ENCODE results near the gene PEAK1. TPM values are rescaled to one million over a fixed set of nuclear protein-coding genes. Genes with fewer than 3 reads are reported as not detected.

The PEAK1 gene
- polyA plus RNA-seq, 2 of the 4 experiments (the other 2 are of a cell fraction): 7.5 to 13.7 TPM

DNA sequence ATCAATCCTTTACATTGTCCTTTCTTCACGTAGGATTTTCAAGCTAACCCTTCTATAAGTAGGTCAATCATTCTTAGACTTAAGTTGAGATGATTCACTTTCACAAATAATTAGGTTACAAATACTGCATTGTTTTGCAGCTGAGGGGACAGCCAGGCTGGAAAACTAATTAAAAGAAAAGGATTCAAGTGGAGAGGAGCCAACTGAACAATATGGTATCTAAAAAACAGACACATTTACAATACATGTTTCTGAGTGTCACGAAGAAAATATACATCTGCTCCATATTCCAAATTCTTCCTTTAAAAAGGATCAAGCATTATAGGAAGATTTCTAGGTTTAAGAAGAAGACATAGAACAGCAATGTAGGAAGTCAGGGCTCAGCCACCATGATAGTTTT, 70.2 kb downstream of the PEAK1 start (continued):
- TF ChIP-seq NR3C1 (IDR thresholded peaks at IDR 0.05) (no peak), SMC3 (IDR thresholded peaks at IDR 0.05) (no peak)
- TF ChIP-seq, protein P1, sequence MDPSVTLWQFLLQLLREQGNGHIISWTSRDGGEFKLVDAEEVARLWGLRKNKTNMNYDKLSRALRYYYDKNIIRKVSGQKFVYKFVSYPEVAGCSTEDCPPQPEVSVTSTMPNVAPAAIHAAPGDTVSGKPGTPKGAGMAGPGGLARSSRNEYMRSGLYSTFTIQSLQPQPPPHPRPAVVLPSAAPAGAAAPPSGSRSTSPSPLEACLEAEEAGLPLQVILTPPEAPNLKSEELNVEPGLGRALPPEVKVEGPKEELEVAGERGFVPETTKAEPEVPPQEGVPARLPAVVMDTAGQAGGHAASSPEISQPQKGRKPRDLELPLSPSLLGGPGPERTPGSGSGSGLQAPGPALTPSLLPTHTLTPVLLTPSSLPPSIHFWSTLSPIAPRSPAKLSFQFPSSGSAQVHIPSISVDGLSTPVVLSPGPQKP (IDR thresholded peaks at IDR 0.05; ENCODE audit: low read depth, low read length): no peak
- TF ChIP-seq, protein P2, sequence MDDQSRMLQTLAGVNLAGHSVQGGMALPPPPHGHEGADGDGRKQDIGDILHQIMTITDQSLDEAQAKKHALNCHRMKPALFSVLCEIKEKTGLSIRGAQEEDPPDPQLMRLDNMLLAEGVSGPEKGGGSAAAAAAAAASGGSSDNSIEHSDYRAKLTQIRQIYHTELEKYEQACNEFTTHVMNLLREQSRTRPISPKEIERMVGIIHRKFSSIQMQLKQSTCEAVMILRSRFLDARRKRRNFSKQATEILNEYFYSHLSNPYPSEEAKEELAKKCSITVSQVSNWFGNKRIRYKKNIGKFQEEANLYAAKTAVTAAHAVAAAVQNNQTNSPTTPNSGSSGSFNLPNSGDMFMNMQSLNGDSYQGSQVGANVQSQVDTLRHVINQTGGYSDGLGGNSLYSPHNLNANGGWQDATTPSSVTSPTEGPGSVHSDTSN (IDR thresholded peaks at IDR 0.05): no peak

DNA sequence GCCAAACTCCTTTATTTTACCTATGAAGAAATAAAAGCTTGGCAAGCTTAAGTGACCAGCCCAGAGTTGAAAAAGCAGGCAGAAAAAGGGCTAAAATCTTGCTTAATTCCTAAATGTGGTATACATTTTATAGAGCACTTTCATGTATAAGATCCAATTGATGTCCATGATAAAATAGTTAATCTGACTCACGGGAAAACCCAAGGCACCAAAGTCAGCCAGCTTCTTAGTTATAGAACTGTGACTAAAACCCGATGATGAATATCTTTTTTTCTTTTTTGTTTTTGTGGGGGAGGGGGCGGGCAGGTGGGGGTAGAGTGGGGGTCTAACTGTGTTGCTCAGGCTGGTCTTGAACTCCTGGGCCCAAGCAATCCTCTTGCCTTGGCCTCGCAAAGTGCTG, 71.4 kb downstream of the PEAK1 start:
- no peak overlapping the region for H3K4me2 ChIP-seq
- DNase-seq (ENCODE audit: low read depth in 1 of 2, low spot score in 1 of 2) (no peak), ATAC-seq (no peak), FAIRE-seq (no peak)
- H3K4me1 ChIP-seq: peaks cover 2% of the 10 kb centered on the region
- TF ChIP-seq POLR2AphosphoS2 (conservative IDR thresholded peaks at IDR 0.05; ENCODE audit: low read length): no peak
- TF ChIP-seq GATA3 (IDR thresholded peaks at IDR 0.05; ENCODE audit: borderline replicate concordance): no peak
- no peak for TF ChIP-seq RCOR1 (IDR thresholded peaks at IDR 0.05; ENCODE audit: low read depth, low read length)
- no peak for TF ChIP-seq CBX2 (IDR thresholded peaks at IDR 0.05; ENCODE audit: borderline replicate concordance, low read depth)
- no peak for TF ChIP-seq KDM5A (IDR thresholded peaks at IDR 0.05)
- TF ChIP-seq, protein P3, sequence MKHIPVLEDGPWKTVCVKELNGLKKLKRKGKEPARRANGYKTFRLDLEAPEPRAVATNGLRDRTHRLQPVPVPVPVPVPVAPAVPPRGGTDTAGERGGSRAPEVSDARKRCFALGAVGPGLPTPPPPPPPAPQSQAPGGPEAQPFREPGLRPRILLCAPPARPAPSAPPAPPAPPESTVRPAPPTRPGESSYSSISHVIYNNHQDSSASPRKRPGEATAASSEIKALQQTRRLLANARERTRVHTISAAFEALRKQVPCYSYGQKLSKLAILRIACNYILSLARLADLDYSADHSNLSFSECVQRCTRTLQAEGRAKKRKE (CRISPR knock-in tag; IDR thresholded peaks at IDR 0.05; ENCODE audit: low read depth): no peak
- TF ChIP-seq, protein P4, sequence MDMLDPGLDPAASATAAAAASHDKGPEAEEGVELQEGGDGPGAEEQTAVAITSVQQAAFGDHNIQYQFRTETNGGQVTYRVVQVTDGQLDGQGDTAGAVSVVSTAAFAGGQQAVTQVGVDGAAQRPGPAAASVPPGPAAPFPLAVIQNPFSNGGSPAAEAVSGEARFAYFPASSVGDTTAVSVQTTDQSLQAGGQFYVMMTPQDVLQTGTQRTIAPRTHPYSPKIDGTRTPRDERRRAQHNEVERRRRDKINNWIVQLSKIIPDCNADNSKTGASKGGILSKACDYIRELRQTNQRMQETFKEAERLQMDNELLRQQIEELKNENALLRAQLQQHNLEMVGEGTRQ (IDR thresholded peaks at IDR 0.05): no peak
- TF ChIP-seq ZSCAN20 (CRISPR knock-in tag; IDR thresholded peaks at IDR 0.05): no peak
- TF ChIP-seq, protein P2 (IDR thresholded peaks at IDR 0.05): no peak
- no peak for TF ChIP-seq NPAS2 (CRISPR knock-in tag; IDR thresholded peaks at IDR 0.05; ENCODE audit: borderline replicate concordance)
- no peak for TF ChIP-seq ZNF302 (CRISPR knock-in tag; IDR thresholded peaks at IDR 0.05)
- TF ChIP-seq CHD4 (IDR thresholded peaks at IDR 0.05; ENCODE audit: borderline replicate concordance): no peak
- no peak for TF ChIP-seq SREBF2 (IDR thresholded peaks at IDR 0.05)
- TF ChIP-seq FOXS1 (CRISPR knock-in tag; IDR thresholded peaks at IDR 0.05): no peak
- TF ChIP-seq BHLHE40 (IDR thresholded peaks at IDR 0.05; ENCODE audit: low read depth, low read length): no peak
- no peak overlapping the region for H3K4me3 ChIP-seq
- CTCF ChIA-PET: no interaction called here
- POLR2A ChIA-PET: no interaction called here
- WGBS (ENCODE audit: missing lambda C conversion rate): 76% methylated on average over 4 of the region's 4 CpGs
- no peaks in the 10 kb centered on the region for H3K9me3 ChIP-seq
- no peak overlapping the region for H3K27ac ChIP-seq

DNA sequence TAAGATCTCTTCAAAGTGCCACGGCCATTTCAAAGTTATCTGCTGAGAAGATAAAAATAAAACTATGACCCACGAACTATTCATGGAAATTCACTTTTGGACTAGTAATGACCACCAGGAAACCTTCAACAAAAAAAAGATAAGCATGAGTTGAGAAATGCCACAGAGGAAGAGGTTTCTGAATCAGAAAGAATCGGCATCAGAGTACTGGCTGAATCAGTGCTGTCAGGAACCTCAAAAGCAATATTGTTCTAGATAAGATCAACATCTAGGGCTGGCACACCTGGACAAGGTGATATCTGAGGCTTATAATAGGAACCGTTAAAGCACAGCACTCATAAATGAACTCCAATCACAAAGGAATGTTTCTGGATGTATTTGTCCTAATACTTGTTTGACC, 72.7 kb downstream of the PEAK1 start:
- H3K27ac ChIP-seq: no peak overlapping the region
- POLR2A ChIA-PET: no interaction called here
- H3K9me3 ChIP-seq: no peaks in the 10 kb centered on the region
- no peaks in the 10 kb centered on the region for H3K4me1 ChIP-seq
- TF ChIP-seq JUNB (IDR thresholded peaks at IDR 0.05) (no peak), HDAC2 (IDR thresholded peaks at IDR 0.05) (no peak), GATA3 (IDR thresholded peaks at IDR 0.05; ENCODE audit: borderline replicate concordance) (no peak), CBX8 (IDR thresholded peaks at IDR 0.05) (no peak), MYC (IDR thresholded peaks at IDR 0.05; ENCODE audit: borderline replicate concordance, low read length) (no peak), SMC3 (IDR thresholded peaks at IDR 0.05) (no peak), SREBF2 (IDR thresholded peaks at IDR 0.05) (no peak)
- TF ChIP-seq, protein P5, sequence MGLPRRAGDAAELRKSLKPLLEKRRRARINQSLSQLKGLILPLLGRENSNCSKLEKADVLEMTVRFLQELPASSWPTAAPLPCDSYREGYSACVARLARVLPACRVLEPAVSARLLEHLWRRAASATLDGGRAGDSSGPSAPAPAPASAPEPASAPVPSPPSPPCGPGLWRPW (IDR thresholded peaks at IDR 0.05): no peak
- TF ChIP-seq, protein P6, sequence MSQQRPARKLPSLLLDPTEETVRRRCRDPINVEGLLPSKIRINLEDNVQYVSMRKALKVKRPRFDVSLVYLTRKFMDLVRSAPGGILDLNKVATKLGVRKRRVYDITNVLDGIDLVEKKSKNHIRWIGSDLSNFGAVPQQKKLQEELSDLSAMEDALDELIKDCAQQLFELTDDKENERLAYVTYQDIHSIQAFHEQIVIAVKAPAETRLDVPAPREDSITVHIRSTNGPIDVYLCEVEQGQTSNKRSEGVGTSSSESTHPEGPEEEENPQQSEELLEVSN (IDR thresholded peaks at IDR 0.05; ENCODE audit: borderline replicate concordance, low read depth): no peak
- ATAC-seq (no peak), FAIRE-seq (no peak), DNase-seq (ENCODE audit: low read depth in 1 of 2, low spot score in 1 of 2) (no peak)
- 59% methylated on average over 4 of the region's 4 CpGs for WGBS (ENCODE audit: missing lambda C conversion rate)
- H3K4me3 ChIP-seq: no peak overlapping the region
- no peak overlapping the region for H3K4me2 ChIP-seq
- CTCF ChIA-PET: interaction anchor here (0.9 kb wide), 1 partner anchor 74 kb away, joined by 5 read pairs; no protein-coding TSS in a partner anchor

Measured in A549 (cell line).